ENCODE results near the gene CARD11.

CARD11 gene

GRCh38 chr7:3067193-3067592 lies 23.5 kb upstream of the CARD11 start:
- no peak for TF ChIP-seq CTCF (conservative IDR thresholded peaks at IDR 0.05; ENCODE audit: control insufficient read depth, insufficient read depth, low read depth, low read length)
- DNase-seq (ENCODE audit: low read depth) = no peak
- H3K4me3 ChIP-seq (ENCODE audit: control insufficient read depth, low read depth, low read length) = no peak overlapping the region

GRCh38 chr7:3066506-3066905 lies 22.8 kb upstream of the CARD11 start:
- DNase-seq (ENCODE audit: low read depth) = no peak
- no peak overlapping the region for H3K4me3 ChIP-seq (ENCODE audit: control insufficient read depth, low read depth, low read length)
- no peak for TF ChIP-seq CTCF (conservative IDR thresholded peaks at IDR 0.05; ENCODE audit: control insufficient read depth, insufficient read depth, low read depth, low read length)

GRCh38 chr7:3065724-3066143 lies 22.1 kb upstream of the CARD11 start:
- DNase-seq (ENCODE audit: low read depth) = peak; percentile 13
- peak; percentile 47 for TF ChIP-seq CTCF (conservative IDR thresholded peaks at IDR 0.05; ENCODE audit: control insufficient read depth, insufficient read depth, low read depth, low read length)
- no peak overlapping the region for H3K4me3 ChIP-seq (ENCODE audit: control insufficient read depth, low read depth, low read length)

- TF ChIP-seq CTCF (conservative IDR thresholded peaks at IDR 0.05; ENCODE audit: control insufficient read depth, insufficient read depth, low read depth, low read length) = no peak
- DNase-seq (ENCODE audit: low read depth) = no peak
- no peak overlapping the region for H3K4me3 ChIP-seq (ENCODE audit: control insufficient read depth, low read depth, low read length)
Observed at GRCh38 chr7:3064067-3064466, 20.4 kb upstream of the CARD11 start.

- TF ChIP-seq CTCF (conservative IDR thresholded peaks at IDR 0.05; ENCODE audit: control insufficient read depth, insufficient read depth, low read depth, low read length) = no peak
- no peak for DNase-seq (ENCODE audit: low read depth)
Observed at GRCh38 chr7:3063016-3063753, 19.5 kb upstream of the CARD11 start.

GRCh38 chr7:3057066-3057420 lies 13.4 kb upstream of the CARD11 start:
- no peak for DNase-seq (ENCODE audit: low read depth)
- no peak for TF ChIP-seq CTCF (conservative IDR thresholded peaks at IDR 0.05; ENCODE audit: control insufficient read depth, insufficient read depth, low read depth, low read length)

More at GRCh38 chr7:3063016-3063753, 19.5 kb upstream of the CARD11 start:
- H3K4me3 ChIP-seq (ENCODE audit: control insufficient read depth, low read depth, low read length) = no peak overlapping the region

More at GRCh38 chr7:3057066-3057420, 13.4 kb upstream of the CARD11 start:
- H3K4me3 ChIP-seq (ENCODE audit: control insufficient read depth, low read depth, low read length) = no peak overlapping the region
